NK-92 (cell line): ENCODE results near the gene PAK5.
"Not testable (repeated sequence)": the region's sequence is repeated elsewhere in the genome, so short reads cannot be mapped to it uniquely, and the experiment has no call there.

ENCODE experiments used
- DNase-seq: peaks from one replicate; lab custom pipeline; 2025; ENCODE audit not compliant: unreplicated experiment; lab: John Stamatoyannopoulos, UW

The PAK5 gene

GRCh38 chr20:9686455-9686854 lies 152.4 kb downstream of the PAK5 start:
- no peak for DNase-seq

DNA sequence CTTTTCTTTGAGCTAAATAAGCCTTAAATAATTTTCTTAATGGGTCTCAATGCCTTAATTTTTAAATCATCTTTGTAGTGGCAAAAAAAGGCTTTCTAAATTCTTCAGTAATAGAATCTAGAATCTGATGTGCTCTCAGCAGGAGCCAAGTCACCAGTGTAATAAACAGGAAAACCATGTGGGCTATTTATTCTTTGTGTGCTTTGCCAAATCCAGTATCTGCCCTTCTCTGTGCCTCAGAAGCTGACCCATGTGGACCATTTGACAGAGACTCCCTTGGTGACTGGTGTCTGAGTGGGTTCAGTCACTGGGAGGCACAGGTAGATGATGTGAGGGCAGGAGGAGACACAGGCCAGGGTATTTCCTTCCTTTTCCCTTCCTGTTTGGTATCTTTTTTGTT lies 152.9 kb downstream of the PAK5 start:
- no peak for DNase-seq

- no peak for DNase-seq
Observed at GRCh38 chr20:9685011-9685410, 153.9 kb downstream of the PAK5 start.

DNA sequence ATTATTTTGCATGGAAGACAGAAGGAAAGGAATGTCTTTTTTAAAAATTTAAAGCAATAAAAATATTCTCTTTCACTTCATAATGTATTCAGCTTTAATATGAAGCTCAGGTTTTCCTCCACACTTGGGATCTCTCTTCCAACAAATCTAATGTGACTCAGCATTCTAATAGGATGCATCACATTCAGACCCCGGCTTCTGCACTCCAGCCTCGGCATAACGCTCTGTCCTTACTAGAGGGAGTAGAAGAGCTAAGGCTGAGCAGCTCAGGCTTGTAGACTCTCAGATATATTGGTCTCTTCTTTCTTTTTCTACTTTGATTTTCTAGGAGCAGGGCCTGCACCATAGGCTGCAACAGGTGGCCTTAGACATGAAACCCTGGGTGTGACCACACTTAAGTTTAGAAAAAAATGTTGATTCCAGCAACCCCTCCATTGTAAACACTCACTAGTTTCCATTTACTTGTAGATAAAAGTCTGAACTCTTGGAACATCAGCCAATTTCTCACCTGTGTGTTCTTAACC lies 161.7 kb downstream of the PAK5 start:
- no peak for DNase-seq

GRCh38 chr20:9672981-9673380 lies 165.9 kb downstream of the PAK5 start:
- DNase-seq = no peak

GRCh38 chr20:9672027-9672426 lies 166.8 kb downstream of the PAK5 start:
- DNase-seq = no peak

DNA sequence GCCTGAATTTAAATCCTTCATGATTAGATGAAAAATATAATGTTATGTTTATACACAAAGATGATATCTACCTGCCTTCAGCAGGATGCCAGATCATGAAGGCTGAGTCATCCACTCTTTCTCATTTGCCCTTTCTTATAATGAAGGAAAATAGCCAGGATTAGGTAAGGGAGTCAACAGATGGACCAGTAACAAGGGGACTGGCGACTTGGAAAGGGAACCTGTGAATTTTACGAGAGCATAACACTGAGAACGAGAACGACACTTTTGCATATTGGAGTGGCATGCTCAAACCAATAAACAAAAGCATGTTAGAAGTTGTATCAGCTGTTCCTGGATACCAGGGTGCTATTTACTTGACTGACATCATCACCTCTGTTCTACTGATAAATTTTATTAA lies 170.5 kb downstream of the PAK5 start:
- no peak for DNase-seq

- DNase-seq = no peak
Observed at GRCh38 chr20:9663423-9663822, 175.5 kb downstream of the PAK5 start.

- no peak for DNase-seq
Observed at GRCh38 chr20:9660236-9660868, 178.5 kb downstream of the PAK5 start.

DNA sequence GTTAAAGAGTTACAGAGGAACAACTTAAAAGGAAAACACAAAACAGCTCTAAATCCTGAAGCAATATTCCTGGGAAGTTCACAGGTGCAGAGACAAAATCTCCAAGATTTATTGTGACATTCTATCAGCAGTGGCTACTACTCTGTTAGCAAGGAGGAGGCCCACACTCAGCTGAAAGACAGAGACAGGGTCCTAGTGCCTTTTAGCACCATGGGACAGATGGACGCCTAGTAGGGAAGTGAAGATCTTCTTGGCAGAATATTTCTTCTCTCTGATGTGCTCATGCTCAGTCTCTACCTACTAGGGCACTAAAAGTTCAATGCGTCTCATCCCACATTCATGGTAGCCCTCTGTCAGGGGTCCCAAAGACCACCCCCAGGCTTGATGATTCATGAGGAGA lies 191.1 kb downstream of the PAK5 start:
- DNase-seq = no peak

DNA sequence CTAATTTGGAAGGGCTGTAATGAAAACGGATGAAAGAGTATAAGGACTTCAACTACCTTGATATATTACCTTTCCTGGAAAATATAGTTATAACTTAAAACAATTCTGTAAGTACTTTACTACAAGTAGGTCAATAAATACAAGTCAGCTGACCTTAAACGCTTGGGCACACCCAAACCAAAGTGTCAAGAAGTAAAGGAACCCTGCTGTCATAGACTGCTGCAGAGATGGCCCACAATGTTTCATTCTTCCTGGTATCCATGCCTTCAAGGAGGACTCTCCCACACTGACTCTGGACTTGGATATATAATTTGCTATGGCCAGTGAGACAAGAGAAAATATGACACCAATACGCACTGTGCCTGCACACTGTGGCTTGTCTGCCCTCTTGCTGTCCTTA lies 192.5 kb downstream of the PAK5 start:
- no peak for DNase-seq

DNA sequence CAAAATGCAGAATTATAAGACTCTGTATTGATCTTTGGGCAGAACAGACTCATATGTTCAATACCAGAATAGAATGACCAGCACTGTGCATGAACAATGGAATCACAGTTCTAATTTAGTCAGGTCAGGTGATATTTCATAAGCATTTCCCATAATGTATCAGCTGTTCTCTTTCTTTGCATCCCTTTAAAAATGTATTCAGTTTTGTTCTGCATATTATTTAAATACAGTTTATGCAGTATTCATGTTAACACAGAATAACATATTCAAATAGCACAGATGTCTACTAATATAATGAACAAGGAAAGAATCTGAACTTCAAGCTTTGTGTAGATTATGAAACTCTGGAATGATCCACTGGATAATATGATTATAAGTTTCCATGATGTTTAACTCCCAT lies 196.0 kb downstream of the PAK5 start:
- DNase-seq = no peak

GRCh38 chr20:9641499-9642000 lies 197.3 kb downstream of the PAK5 start:
- not testable (repeated sequence) for DNase-seq

DNA sequence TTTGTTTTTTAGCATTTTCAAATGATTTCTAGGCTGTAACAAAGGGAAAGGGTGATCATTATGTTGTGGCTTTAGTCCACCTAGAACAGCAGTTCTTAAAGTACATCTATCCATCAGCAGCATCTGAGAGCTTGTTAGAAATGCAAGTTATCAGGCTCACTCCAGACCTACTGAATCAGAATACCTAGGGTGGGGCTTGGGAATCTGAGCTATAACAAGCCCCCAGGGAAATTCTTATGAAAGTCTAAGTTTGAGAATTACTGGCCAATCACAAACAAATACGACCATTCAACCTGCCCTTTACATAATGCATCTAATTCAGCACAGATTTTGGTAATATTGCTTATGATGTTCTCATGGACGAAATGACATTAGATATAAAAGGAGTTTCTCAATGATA lies 201.0 kb downstream of the PAK5 start:
- DNase-seq = no peak

DNA sequence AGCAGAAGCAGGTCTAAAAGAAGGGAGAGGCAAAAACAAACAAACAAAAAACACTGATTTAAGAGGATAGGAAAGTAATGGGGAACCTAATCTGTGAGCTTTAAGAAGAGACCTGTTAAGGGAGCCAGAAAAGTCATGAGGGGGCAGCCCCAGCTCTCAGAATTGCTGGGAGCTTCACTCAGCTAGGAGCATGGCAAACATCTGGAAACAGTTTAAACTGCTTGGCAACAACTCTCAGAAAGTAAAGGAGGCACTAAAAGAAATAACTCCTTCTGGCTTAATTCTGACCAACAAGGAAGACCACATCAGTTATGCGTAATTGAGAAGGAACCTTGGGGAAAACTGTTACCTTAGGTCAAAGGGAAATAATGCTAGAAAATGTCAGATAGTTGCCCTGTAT lies 203.1 kb downstream of the PAK5 start:
- DNase-seq = no peak

DNA sequence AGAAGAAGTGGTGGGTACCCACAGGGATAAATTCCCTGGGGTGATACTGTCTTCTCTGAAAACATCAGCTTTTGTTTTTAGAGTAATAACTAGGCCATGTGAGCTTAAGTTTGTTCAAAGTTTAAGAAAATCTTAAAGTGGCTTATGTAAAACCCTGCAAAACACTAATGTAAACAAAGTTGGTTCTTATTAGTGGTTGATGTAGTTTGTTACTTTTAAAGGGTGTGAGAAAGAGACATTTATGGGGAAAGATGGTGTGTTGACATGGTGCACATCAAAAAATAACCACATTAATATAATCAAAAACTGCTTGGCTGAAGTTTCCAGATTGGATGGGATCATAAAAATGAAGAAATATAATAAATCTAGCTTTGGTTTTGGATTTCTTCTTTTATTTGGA lies 204.5 kb downstream of the PAK5 start:
- DNase-seq = no peak

DNA sequence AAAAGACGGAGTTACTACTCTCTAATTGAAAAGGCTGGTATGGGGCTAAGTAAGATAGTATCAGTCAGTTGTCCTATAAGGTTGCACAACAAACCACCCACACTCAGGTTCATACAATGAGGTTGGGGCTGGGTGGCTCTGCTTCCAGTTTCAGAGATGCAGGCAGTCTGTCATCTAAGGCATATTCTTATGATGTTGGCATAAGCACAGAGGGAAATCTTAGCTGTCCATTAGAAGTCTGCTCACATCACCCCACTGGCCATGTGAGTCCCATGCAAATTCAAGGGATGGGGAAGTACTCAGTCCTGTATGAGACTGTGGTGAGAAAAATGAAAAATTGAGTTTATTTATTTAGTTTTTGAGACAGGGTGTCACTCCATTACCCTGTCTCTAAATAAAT lies 205.9 kb downstream of the PAK5 start:
- no peak for DNase-seq

DNA sequence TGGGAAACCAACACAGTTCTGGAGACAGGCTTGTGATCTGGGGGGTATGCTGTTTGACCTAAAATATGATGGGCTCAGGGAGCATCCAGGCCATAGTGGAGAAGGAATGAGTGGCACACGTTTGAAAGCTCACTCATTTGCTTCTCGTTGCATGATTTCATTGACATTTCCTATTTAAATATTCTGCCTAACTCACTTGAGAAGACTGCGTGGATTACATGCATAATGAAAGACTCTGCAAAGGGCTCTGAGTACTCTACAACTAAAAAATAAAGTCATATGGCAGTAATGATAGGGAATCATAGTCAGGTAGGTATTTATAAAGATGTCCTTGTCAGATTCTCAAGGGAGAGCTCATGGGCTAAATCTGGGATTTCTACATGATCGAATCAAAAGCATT lies 206.6 kb downstream of the PAK5 start:
- no peak for DNase-seq

DNA sequence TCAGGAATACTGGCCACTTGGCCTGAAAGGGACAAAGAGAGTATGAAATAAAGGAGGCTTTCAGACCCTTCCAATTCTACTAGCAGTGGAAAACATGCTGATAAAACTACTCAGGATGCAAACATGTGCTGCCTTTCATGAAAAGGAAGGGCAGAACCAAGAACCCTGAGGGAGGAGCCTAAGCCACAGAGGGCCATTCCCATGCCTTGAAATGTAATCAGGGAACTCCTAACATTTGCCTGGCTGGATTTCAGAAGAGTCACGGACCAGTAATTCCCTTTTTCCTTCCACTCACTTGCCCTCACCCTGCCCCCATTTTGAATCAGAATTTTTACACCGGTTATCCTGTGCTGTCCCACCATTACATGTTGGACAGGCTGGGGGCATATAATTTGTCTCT lies 208.3 kb downstream of the PAK5 start:
- no peak for DNase-seq

GRCh38 chr20:9629831-9630230 lies 209.0 kb downstream of the PAK5 start:
- DNase-seq = no peak

GRCh38 chr20:9628589-9628988 lies 210.3 kb downstream of the PAK5 start:
- no peak for DNase-seq

DNA sequence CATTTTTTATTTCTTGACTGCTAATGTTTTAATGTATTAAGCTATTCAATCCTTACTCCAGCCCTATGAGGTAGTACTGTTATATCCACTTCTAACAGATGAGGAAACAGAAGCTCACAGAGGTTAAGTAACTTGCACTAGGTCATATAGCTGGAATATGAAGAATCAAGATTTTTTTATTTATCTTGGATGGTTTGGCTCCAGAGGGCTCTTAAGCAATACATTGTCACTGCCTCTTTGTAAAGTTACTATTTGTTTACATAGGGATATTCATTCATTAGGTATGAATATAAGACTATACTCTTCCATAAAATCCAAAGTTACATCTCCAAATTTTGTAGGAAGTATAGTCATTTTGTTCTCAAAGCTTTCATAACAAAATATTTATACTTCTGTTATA lies 210.7 kb downstream of the PAK5 start:
- DNase-seq = no peak

DNA sequence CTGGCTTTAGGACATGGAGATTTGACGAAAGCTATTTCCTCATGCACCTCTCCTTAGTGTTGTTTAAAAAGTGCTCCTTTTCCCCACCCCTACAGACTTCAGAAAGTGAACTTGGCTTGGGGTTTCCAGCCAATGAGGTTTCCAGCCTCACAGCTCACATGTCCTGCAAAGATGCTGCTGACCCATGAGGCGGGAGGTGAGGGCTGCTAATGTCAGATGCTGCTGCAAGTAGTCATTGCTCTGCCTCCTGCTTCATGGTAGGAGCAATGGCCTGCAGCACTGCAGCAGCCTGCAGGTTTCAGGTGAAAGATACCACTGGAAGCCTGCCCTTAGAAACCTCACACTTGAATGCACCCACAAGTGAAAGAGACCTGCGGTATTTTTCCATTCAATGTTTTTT lies 211.7 kb downstream of the PAK5 start:
- no peak for DNase-seq
